HT1080 (cell line): ENCODE results near the gene KCNN1. TPM values are rescaled to one million over a fixed set of nuclear protein-coding genes. Genes with fewer than 3 reads are reported as not detected.
"Not testable (repeated sequence)": the region's sequence is repeated elsewhere in the genome, so short reads cannot be mapped to it uniquely, and the experiment has no call there.

Source experiments
- DNase-seq: peaks from one replicate; pipeline ENCODE4 v3.0.0-alpha.2; 2015; ENCODE audit warnings: low read depth
- polyA plus RNA-seq, 2 experiments: library from polyadenylated mRNA; depleted of rRNA; stranded (reverse); fragments of >200 nt; gene quantifications; 2 replicates each; pipeline ENCODE4 v1.2.3, GENCODE V29; 2015
- total RNA-seq: library from RNA; depleted of rRNA; stranded (reverse); fragments of >200 nt; shearing (Covaris generic); gene quantifications from 2 replicates; pipeline ENCODE4 v1.2.3, GENCODE V29; 2014; rRNA removed

KCNN1 gene
- not detected in 2 replicates for total RNA-seq
- 0.08 TPM in 1 of 2 replicates, not detected in the other for polyA plus RNA-seq (2015; cell fraction: cytosol; rRNA removed)
- polyA plus RNA-seq (2015; cell fraction: nucleus; rRNA removed), result 0.07 and 0.11 TPM in 2 replicates

DNA sequence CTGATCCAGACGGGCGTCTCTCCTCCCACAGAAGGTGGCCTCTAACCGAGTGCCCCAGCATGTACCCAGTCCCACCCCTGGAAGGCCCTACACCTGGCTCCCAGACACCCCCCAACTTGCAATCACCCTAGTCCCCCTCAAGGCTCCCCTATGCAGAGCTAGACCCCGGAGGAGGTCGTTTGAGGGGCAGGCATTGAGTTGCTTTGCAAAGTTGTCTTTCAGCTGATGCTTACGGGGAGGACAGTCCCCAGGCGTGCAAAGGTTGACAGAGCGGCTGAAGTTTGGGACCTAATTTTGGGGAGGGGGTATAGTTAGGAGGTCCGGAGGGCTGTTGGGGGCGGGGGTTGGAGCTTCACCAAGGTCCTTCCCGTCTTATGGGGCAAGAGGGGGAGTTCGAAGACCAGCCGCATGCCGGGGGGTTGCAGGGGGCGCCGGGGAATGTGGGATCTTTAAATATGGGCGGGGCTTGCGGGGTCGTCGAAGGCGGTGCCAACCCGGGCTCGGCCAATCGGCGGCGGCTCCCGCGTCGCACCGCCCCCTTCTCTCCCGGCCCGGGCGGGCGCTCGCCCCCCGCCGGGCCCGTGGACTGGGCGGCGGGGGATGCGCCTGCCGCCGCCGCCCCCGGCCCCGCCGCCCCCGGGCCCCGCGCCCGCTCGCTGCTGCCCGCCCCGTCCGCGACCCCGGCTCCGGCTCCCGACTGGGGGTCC lies at the start of gene KCNN1:
TSS of gene KCNN1 (plus strand) at position 558 of the 707 bp plus-strand sequence. CDS start 6,782 bp downstream, outside the sequence.
- no peak for DNase-seq

DNA sequence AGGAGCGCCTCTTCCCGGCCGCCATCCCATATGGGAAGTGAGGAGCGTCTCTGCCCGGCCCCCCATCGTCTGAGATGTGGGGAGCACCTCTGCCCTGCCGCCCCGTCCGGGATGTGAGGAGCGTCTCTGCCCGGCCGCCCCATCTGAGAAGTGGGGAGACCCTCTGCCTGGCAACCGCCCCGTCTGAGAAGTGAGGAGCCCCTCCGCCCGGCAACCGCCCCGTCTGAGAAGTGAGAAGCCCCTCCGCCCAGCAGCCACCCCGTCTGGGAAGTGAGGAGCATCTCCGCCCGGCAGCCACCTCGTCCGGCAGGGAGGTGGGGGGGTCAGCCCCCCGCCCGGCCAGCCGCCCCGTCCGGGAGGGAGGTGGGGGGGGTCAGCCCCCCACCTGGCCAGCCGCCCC lies 48.8 kb upstream of the KCNN1 start:
- DNase-seq, result not testable (repeated sequence)

DNA sequence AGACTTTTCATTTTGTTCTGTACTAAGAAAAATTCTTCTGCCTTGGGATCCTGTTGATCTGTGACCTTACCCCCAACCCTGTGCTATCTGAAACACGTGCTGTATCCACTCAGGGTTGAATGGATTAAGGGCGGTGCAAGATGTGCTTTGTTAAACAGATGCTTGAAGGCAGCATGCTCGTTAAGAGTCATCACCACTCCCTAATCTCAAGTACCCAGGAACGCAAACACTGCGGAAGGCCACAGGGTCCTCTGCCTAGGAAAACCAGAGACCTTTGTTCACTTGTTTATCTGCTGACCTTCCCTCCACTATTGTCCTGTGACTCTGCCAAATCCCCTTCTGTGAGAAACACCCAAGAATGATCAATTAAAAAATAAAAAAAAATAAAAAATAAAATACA lies 47.8 kb upstream of the KCNN1 start:
- DNase-seq, result not testable (repeated sequence)

DNA sequence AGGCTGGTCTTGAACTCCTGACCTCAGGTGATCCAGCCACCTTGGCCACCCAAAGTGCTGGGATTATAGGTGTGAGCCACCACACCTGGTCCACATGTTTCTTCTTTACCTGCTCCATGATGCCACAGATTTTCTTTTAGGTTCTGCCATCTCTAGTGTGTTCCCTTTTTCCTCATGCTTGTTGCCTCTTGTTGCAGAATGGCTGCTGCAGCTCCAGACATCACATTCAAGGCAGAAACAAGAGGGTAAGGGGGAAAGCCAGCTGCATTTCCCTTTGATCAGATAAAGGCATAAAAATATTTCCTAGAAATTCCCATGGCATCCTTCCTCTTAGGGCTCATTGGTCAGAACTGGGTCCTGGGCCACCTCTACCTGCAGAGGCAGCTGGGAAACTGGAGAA lies 46.4 kb upstream of the KCNN1 start:
- DNase-seq, result no peak

DNA sequence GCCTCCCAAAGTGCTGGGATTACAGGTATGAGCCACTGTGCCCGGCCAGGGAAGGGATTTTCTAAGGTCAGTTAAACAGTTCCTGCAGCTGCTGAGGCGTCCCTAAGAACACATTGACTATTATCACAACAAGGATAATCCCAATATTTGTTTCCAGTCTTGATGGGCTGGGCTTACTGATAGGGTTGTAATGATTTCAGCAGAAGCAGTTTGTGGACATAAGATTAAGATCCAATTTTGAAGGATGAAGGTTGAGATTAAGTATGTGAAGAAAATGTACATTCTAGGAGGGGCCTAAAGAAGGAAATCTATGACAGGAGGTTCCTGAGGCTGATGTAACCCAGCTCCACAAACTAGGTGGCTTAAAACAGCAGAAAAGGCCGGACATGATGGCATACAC lies 44.8 kb upstream of the KCNN1 start:
- no peak for DNase-seq

DNA sequence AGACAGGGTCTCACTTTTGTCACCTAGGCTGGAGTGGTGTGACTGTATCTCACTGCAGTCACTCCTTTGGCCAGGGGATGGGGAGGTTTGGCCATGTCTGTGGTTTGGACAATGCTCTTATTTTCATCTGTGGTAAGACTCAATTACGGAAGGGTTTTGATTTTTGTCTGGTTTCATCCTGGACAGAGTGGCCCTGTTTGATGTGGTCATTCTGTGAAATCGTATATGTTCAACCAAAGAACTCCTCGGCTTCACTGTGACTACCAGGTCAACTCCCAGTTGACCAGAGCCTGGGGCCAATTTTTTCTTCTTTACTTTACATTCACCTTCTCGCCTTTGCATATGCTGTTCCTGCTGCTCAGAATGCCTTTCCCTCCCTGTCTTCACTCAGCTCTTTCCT lies 40.9 kb upstream of the KCNN1 start:
- no peak for DNase-seq

DNA sequence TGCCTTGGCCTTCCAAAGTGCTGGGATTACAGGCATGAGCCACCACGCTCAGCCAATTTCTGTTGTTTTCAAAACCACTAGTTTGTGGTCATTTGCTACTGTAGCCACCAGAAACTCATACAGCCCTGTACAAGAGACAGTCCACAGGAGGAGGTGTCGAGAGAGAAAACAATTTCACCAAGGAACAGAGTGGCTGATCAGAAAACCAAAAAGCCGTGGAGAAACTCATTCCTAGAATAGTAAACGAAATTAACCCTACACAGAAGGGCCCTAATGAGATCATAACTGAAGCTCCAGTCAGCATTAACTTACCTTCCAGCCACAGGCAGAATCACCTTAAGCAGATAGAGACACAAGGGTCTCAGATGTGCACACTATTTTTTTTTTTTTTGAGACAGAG lies 37.9 kb upstream of the KCNN1 start:
- DNase-seq, result no peak

DNA sequence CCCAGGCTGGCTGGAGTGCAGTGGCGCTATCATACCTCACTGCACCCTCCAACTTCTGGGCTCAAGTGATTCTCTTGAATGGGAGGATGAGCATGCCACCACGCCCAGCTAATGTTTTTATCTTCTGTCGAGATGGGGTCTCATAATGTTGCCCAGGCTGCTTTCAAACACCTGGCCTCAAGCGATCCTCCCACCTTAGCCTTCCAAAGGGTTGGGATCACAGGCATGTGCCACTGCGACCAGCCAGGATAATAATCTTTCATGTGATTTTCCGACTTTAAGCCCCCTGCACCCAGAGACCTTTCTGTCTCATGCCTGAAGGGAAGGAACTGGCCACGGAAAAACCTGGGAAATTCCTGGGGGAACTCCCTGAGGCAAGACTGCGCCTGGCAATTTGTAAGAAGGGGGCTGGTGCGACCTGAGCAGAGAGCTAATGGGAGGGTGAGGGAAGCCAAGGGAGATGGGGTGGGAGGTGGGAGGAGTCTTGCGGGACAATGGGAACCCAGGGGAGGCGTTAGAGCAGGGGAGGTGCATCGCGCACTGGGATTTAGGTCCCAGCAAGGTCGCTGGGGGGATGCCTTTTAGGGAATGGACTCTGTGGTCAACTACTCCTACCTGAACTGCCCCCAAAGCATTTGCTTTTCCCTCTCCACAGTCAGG lies 35.2 kb upstream of the KCNN1 start:
- no peak for DNase-seq

DNA sequence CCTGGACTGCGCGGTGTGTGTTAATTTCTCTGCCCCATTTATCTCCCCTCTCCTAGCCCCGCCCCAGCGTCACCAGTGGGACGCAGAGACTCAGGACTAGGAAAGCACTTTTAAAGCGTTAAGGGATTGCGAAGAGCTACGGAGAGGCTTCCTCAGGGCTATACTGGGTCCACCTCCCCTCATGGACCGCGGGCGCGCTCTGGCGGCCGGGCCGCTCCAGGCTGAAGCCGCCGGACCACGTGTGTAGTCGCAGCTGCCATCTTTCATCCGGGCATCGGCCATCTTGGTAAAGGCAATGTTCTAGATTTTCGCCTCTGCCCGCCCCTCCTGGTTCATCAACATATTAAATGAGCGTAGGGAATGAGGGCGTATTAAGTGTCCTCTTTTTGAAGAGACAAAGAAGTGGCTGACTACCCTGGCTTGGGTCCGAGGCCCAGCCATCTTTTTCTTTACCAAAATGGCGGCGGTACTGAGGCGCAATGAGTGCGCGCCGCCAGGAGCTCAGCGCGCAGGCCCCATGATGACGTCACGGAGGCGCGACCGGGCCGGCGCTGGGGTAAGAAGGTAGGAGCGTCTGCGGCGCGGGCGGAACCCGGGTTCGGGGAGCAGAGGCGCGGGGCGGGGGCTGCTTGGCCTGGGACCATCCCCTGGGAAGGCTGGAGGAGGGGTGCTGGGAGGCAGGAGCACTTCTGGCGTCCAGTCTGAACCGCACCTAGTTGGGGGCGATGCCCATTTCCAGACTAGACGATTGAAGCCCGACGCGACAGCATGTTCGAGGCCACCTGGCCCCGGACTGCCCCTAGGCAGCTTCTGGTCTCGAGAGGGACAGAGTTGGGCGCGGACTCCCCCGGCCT lies 34.2 kb upstream of the KCNN1 start, which contains the start of gene CCDC124:
TSS of gene CCDC124 (plus strand) at position 531 of the 854 bp plus-strand sequence. CDS start 3,406 bp downstream, outside the sequence.
- peak; percentile 89 for DNase-seq

DNA sequence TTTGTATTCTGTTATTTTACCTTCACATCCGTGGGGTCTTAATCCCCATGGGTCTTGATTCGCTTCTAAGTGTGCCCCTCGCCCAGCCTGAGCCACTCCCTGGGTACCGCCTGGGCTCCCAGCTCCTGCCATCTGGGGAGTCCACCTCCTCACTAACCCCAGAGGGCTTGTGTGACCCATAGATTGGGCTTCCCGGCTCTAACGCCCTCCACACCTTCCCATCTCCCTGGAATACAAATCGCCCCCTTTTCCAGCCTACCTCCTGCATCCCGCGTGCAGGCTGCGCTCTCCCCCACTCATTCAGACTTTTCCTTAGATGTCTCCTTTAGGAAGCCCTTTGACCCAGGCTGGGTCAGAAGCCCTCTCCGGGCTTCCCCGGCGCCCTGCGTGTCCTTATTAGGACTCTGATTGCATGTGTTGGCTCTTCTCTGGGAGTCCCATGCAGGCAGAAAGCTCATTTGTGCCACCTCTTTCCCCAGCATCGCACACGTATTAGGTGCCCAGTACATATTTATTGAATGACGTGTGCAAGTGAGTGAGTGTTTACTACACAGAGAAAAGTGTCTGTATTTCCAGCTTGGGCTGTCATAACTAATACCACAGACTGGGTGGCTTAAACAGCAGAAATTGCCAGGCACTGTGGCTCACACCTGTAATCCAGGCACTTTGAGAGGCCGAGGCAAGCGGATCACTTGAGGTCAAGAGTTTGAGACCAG lies 33.3 kb upstream of the KCNN1 start:
- DNase-seq, result peak; percentile 43

DNA sequence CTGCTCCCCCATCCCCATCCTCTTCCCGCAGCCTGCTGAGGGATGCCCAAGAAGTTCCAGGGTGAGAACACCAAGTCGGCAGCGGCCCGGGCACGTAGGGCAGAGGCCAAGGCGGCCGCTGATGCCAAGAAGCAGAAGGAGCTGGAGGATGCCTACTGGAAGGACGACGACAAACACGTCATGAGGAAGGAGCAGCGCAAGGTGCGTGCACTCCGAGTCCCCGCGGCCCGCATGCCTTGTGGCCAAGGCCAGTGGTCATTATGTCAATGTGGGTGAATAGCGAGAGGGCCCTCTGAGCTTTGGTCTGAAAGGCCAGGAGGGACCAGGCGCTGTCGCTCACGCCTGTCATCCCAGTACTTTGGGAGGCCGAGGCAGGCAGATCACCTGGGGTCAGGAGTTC lies 30.5 kb upstream of the KCNN1 start:
- no peak for DNase-seq

DNA sequence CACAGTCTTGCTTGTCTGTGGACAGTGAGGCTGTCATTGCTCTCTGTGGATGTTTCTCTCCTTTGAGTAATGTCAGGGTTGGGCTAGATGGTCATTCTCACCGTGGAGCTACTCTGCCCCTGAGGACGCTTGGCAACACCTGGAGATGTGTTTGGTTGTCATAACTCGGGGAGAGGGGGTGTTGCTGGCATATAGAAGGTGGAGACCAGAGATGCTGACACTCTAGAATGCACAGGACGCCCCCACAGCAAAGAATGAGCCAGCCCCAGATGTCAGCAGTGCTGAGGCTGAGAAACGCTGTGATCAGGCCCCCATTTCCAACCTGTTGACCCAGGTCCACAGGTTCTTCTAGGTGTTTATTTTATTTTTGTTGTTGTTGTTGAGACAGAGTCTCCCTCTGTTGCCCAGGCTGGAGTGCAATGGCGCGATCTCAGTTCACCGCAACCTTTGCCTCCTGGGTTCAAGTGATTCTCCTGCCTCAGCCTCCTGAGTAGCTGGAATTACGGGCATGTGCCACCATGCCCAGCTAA lies 29.5 kb upstream of the KCNN1 start:
- no peak for DNase-seq

DNA sequence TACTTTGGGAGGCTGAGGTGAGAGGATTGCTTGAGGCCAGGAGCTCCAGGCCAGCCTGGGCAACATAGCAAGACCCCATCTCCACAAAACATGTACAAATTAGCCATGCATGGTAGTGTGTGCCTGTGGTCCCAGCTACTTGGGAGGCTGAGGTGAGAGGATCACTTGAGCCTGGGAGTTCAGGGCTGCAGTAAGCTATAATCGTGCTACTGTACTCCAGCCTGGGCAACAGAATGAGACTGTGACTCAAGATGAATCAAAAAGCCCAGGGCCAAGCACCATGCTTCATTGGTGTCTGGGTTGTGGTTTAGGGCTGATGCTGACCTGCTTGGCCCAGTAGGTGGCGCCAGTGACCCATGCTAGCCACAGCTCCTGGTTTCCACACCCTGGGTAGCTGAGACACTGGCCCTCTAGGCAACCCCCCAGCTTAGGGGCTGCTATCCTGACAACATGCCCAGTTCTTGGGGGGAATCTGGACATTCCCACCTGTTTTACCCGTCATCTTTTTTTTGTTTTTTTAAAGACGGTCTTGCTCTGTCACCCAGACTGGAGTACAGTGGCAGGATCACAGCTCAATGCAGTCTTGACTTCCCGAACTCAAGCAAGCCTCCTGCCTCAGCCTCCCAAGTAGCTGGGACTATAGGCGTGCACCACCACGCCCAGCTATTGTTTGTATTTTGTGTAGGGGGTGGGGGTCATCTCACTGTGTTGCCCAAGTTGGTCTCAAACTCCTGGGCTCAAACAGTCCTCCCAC lies 28.6 kb upstream of the KCNN1 start:
- DNase-seq, result peak; percentile 92

DNA sequence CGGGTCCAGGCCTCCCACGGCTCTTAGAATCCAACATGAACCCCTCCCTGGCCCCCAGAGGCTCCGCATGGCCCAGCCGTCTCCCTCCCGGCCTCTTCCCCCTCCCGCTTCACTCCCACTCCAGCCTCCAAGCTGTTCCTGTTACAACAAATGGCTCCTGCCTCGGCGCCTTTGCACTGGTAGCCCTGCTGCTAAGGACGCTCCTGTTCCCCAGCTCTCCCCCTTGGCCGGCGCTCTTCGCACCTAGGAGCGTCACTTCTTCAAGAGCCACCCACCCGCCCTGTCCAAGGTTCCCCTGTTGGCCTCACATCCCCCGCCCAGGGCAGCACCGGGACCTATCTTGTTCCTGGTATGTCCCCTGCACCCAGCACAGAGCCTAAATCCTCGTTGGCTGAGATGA lies 24.7 kb upstream of the KCNN1 start:
- DNase-seq, result no peak

DNA sequence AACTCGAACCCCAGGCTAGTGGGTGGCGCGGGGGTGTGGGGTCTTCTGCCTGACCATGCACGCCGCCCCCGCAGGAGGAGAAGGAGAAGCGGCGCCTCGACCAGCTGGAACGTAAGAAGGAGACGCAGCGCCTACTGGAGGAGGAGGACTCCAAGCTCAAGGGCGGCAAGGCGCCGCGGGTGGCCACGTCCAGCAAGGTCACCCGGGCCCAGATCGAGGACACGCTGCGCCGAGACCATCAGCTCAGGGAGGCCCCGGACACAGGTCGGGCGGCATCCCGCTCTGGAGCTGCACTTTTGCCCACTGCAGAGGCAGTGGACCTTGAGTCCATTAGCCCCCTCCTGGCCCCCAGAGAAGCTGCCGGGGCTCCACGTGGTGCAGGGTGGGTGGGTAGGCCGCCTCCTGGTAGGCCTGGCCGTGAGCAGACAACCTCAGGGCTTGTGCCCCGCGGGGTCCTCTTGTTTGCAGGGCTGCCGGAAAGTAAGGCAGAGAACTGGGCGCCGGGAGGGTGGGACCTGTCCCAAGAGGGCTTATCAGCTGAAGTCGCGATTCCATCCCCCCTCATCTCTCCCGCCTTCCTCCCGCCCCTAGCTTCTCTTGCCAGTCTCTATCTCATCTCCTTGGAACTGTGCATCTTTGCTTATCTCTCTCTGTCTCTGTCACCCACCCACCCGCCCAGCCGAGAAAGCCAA lies 24.2 kb upstream of the KCNN1 start:
- no peak for DNase-seq

DNA sequence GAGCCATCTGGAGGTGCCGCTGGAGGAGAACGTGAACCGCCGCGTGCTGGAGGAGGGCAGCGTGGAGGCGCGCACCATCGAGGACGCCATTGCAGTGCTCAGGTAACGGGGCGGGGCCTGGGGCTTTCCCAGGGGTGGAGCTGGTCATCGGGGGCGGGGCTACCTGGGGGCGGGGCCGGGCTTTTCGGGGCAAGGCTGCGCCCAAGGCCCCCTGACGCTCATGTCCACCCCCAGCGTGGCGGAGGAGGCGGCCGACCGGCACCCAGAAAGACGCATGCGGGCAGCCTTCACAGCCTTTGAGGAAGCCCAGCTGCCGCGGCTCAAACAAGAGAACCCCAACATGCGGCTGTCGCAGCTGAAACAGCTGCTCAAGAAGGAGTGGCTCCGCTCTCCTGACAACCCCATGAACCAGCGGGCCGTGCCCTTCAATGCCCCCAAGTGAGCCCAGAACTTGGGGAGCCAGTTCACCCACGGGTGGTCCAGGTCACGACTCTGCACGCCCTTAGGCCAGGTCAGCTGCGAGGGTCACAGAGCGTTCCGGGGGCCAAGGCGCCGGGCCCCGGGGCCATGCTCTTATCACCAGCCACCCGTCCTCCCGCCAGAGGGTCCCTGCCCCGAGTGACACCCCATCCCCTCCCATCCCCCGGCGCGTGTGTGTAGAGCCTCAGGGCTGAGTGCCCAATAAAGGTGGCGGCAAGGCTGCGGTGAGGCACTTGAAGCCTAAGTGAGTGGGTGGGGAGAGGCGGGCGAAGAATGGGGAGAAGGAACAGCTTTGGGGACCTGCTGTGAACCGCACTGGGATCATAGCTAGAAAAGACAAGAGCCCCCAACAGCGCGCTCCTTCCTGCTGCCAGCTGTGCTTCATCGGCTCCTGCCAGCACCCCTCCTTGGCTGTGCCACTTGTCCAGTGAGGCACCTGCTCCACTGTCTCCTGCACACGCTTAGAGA lies 23.4 kb upstream of the KCNN1 start:
- no peak for DNase-seq

DNA sequence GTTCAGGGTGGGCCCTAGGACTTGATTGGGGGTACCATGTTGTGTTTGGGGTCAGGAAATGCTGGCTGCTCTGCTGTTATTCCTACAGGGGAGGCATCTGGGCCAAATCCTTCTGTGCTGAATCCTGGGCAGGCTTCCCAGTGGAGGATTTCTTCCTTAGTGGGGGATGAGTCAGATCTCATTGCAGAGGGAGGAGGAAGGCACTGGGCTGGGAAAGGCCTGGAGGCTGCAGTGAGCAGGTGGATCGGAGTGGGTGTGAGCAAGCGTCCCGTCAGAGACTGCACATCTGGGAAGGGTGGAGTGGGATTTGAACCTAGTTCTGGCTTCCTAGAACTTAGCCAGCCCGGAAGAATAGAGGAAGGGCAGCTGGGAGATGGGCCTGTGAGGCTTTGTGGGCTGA lies 22.6 kb upstream of the KCNN1 start:
- DNase-seq, result peak; percentile 65
